ENCODE measurements around the gene EXOC4.

Gene EXOC4

DNA sequence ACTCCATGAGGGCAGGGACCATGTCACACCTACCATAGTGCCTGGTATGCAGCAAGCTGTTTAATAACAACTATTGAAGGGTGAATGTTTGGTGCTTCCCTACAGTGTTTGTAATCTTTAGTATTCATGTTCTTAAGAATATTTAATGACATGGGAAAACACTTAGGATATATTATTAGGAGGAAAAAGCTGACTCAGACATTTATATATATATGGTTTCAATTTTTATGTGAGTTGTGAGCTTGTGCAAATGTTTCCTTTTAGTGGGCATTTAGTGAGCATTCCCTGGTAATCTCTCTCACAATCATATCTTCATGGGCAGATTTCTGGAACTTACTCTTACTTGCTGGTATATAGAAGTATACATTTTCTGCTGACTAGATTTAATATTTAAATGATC is 359.1 kb downstream of the EXOC4 start:
- Histone ChIP-seq H3K27ac (no peak overlapping the region), H3K4me3 (no peak overlapping the region)
- DNase-seq (ENCODE audit: low spot score) = no peak
- TF ChIP-seq, protein P1, sequence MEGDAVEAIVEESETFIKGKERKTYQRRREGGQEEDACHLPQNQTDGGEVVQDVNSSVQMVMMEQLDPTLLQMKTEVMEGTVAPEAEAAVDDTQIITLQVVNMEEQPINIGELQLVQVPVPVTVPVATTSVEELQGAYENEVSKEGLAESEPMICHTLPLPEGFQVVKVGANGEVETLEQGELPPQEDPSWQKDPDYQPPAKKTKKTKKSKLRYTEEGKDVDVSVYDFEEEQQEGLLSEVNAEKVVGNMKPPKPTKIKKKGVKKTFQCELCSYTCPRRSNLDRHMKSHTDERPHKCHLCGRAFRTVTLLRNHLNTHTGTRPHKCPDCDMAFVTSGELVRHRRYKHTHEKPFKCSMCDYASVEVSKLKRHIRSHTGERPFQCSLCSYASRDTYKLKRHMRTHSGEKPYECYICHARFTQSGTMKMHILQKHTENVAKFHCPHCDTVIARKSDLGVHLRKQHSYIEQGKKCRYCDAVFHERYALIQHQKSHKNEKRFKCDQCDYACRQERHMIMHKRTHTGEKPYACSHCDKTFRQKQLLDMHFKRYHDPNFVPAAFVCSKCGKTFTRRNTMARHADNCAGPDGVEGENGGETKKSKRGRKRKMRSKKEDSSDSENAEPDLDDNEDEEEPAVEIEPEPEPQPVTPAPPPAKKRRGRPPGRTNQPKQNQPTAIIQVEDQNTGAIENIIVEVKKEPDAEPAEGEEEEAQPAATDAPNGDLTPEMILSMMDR (IDR thresholded peaks at IDR 0.05) = no peak

DNA sequence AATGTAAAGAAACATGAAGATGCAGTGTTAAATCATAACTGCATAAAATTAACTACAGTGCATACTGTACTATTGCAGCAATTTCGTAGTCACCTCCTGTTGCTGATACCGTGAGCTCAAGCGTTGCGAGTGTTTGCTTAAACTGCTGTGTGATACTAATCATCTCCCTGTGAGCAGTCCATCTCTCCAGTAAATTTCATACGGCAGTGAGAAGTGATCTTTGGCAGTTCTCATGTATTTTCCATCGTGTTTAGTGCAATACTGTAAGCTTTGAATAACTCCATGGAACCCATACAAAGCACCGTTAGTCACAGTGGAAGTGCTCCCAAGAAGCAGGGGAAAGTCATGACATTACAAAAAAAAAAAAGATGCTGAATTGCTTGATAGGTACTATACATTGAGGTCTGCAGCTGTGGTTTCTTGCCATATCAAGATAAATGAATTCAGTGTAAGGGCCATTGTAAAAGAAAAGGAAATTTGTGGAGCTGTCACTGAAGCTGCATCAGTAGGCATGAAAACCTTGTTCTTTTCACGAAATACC is 360.4 kb downstream of the EXOC4 start:
- TF ChIP-seq, protein P1 (IDR thresholded peaks at IDR 0.05) = no peak
- Histone ChIP-seq H3K4me3 (no peak overlapping the region), H3K27ac (no peak overlapping the region)
- no peak for DNase-seq (ENCODE audit: low spot score)

DNA sequence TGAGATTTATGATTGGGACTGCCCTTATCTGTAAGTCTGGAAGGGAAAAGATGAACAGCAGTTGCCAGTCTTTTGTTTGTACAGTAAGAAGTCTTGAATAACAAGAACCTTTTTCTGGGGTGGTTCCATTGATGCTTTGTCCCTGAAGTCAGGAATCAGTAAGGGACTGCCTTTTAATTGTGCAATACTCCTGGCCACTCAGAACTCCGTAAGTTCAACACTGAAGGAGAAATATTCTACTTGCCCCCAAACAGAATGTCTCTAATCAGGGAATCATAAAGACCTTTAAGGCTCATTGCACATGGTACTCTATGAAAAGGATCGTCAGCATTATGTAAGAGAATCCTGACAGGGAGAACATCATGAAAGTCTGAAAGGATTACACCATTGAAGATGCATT is 361.4 kb downstream of the EXOC4 start:
- no peak overlapping the region for H3K27ac ChIP-seq
- TF ChIP-seq, protein P1 (IDR thresholded peaks at IDR 0.05) = no peak
- no peak for DNase-seq (ENCODE audit: low spot score)
- no peak overlapping the region for H3K4me3 ChIP-seq

DNA sequence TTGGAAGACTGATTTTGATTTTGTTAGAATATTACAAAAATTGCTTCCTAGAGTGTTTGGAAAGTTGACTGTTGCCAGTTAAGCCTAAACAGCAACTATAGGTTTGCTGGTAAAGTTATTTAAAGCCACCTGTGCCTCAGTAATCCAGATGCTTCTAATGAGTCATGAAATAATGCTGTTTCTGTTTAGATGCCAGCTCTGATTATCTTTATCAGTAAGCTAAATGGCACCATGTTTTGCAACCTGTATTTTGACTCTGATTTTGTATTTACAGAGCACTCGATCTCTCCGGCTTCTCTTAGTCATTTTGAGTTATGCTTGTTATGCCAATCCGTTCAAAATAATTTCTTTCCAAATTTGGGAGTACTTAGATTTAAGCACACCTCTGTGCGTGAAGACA is 366.1 kb downstream of the EXOC4 start:
- DNase-seq (ENCODE audit: low spot score) = no peak
- H3K4me3 ChIP-seq = no peak overlapping the region
- no peak overlapping the region for H3K27ac ChIP-seq
- TF ChIP-seq, protein P1 (IDR thresholded peaks at IDR 0.05) = no peak

DNA sequence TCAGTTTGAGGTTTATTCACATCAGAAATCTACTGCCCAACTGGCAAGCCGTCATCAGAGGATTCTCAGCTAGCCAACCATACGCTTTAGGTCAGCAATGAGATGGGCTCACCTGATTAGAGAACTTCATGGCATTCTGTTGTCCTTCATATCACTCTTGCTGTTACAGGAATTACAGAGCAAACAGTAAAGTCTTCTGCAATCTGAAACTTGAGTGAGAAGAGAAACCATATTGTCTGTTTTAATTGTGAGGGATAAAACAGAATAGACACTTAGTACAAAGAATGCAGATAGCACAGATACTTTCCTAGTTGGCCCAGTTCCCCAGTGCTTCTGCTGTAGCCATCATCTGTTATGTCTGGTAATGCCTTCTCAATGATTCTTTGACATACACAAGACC is 366.6 kb downstream of the EXOC4 start:
- DNase-seq (ENCODE audit: low spot score) = no peak
- Histone ChIP-seq H3K27ac (no peak overlapping the region), H3K4me3 (no peak overlapping the region)
- TF ChIP-seq, protein P1 (IDR thresholded peaks at IDR 0.05) = no peak

DNA sequence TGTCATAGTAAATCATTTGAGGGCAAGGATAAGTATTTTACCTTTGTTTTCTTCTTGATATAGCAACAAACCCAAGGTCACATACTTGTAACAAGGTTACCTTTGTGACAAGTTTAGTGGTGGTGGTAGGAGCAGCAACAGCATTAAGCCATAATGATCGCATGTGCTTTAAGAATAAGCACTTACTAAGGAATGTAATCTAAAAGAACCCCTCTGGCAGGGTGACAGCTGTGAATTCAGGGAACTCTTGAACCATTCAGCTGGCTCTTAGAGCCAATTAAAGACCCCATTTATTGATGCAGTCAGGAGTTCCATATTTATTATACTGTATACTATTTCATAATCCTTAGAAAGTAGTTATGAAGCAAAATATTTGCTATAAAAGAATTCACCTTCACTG is 370.8 kb downstream of the EXOC4 start:
- Histone ChIP-seq H3K4me3 (no peak overlapping the region), H3K27ac (no peak overlapping the region)
- TF ChIP-seq, protein P1 (IDR thresholded peaks at IDR 0.05) = no peak
- no peak for DNase-seq (ENCODE audit: low spot score)

DNA sequence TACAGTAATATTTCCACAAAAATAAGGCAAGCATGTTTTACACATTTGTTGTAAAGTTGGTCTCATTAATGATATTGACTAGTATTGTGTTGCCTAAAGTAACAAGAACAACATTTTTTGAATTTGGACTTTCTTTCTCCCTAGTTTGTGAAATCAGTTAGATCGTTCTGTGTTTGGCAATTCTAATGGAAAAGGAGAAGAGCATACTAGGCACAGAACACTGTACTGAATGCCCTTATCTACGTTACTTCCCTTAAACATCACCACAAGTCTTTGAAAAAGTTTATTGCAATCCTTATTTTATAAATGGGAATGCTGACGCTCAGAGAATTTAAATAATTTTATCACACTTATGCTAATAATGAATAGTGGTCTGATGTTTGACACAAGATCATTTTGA is 372.2 kb downstream of the EXOC4 start:
- no peak overlapping the region for H3K27ac ChIP-seq
- TF ChIP-seq, protein P1 (IDR thresholded peaks at IDR 0.05) = no peak
- H3K4me3 ChIP-seq = no peak overlapping the region
- DNase-seq (ENCODE audit: low spot score) = no peak

Measured in coronary artery (tissue), 2 donors.